Transverse colon (tissue), 4 donors: ENCODE data around the gene OPA1. TPM values are rescaled to one million over a fixed set of nuclear protein-coding genes. Genes with fewer than 3 reads are reported as not detected.

ENCODE experiments used
- DNase-seq: peaks from one replicate; pipeline ENCODE4 v3.0.0-alpha.2; 2019
- H3K27ac ChIP-seq, 4 donors: fragments of 200-600 bp; sonication (generic); 2 replicates each; pipeline ENCODE4 v1.5.1; 2016 to 2018; ENCODE audit warnings: inconsistent platforms in 4 of 4
- H3K27me3 ChIP-seq: fragments of 200-600 bp; sonication (generic); 2 replicates; pipeline ENCODE4 v1.5.1; 2017; ENCODE audit warnings: inconsistent platforms
- H3K36me3 ChIP-seq, 4 donors: fragments of 200-600 bp; sonication (generic); 2 replicates each; pipeline ENCODE4 v1.5.1; 2017 to 2019; ENCODE audit warnings: inconsistent platforms in 4 of 4
- H3K4me1 ChIP-seq, 4 donors: fragments of 200-600 bp; sonication (generic); 2 replicates each; pipeline ENCODE4 v1.5.1; 2017 to 2020; ENCODE audit warnings: inconsistent platforms in 4 of 4
- H3K4me3 ChIP-seq, 4 donors: fragments of 200-600 bp; sonication (generic); 1 replicate in 1 of 4; 2 replicates in 3 of 4; pipeline versions ENCODE4 v1.5.1 to v1.6.1; 2017 to 2019; ENCODE audit warnings: inconsistent platforms in 4 of 4
- H3K9me3 ChIP-seq, 2 donors: fragments of 200-600 bp; sonication (generic); 2 replicates each; pipeline ENCODE4 v1.5.1; 2017 to 2019; ENCODE audit warnings: inconsistent platforms in 2 of 2
- EP300 ChIP-seq: sonication (generic); formaldehyde crosslinking; IDR thresholded peaks from one replicate; pipeline ENCODE4 v1.6.1; 2017; ENCODE audit warnings: antibody characterized with exemption, low read depth
- POLR2A ChIP-seq: fragments of 450-650 bp; IDR thresholded peaks from one replicate; pipeline ENCODE4 v1.6.1; 2016; ENCODE audit warnings: antibody characterized with exemption, mild to moderate bottlenecking, moderate library complexity
- POLR2AphosphoS5 ChIP-seq, 3 donors: sonication (generic); formaldehyde crosslinking; IDR thresholded peaks; one replicate each; pipeline ENCODE4 v1.6.1; 2016; ENCODE audit warnings: antibody characterized with exemption in 3 of 3
- WGBS, 2 donors: methylation state at CpG; one replicate each; pipeline ENCODE4 v1.1.5; 2018; ENCODE audit warnings: low coverage in 1 of 2; 5-methylcytosine and 5-hydroxymethylcytosine counted together
- in situ Hi-C, 4 donors: fragments of 200-750 bp; cut with MboI; loops; one replicate each; pipeline versions ENCODE4 v1.15.0 to v1.15.1; 2017; ENCODE audit warnings: low sequenced_read_pairs in 3 of 4, low pct_ligation_motif_present in 1 of 4, low pct_unique_long_range_greater_than_20kb in 1 of 4
- intact Hi-C: fragments of 100-400 bp; cut with DNase I; formaldehyde crosslinking; loops from one replicate; pipeline ENCODE4 v1.15.1; 2023; ENCODE audit warnings: low total_unique reads
- total RNA-seq, 4 donors: library from RNA; depleted of rRNA; stranded (reverse); fragments of >200 nt; gene quantifications; one replicate each; pipeline ENCODE4 v1.1.0, GENCODE V29; 2016
- TF ChIP-seq, protein P1 (sequence below), 5 experiments: fragments of 200-600 bp in 3 of 5; fragments of 450-650 bp in 2 of 5; sonication (generic) in 3 of 5; IDR thresholded peaks; 1 replicate in 2 of 5; 2 replicates in 3 of 5; pipeline ENCODE4 v1.5.1; 2016 to 2017; ENCODE audit warnings: antibody characterized with exemption in 5 of 5, inconsistent platforms in 3 of 5, mild to moderate bottlenecking in 2 of 5, moderate library complexity in 1 of 5

OPA1 gene
- total RNA-seq, 4 donors from 2014 or later, result 56.9 to 92.4 (median 69.8) TPM

DNA sequence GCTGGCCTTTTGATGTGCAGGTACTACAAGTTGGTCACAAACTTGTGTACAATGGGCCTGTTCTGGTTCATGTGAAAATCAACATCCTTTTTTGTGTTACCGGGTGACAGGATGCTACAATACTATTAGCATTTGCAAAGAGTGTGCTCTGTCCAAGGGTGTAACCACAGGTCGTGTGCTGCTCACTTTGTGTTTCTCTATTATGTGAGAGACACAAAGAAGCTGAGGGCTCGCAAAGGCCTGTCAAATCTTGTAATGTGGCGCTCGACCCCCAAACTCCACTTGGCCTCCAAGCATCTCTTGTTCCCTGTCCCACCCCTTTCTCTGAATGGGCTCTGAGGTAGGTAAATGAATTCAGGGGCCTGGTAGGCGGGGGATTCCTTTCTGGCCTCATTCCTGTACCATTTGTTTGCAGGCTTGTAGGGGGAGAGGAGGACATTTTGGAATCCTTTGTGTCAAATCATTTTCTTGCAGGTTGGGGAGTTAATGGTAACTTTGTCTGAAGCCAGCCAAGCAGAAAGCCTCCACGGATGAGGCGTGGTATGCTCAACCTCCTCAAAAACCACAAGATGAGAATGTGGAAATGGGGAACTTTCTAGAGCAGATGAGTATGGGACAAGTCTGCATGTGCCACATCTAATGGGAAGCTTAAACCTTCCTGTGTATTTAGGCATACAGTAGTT, 109.1 kb downstream of the OPA1 start:
- WGBS, 2 donors, result 84 to 86% methylated on average over 1 to 8 of the region's 8 CpGs
- Histone ChIP-seq H3K4me3 (no peak overlapping the region), H3K9me3 (no peaks in the 10 kb centered on the region), H3K36me3 (peaks cover 0 to 4% (median 0%) of the 10 kb centered on the region in 4 donors), H3K4me1 (no peaks in the 10 kb centered on the region), H3K27me3 (no peaks in the 10 kb centered on the region), H3K27ac (no peak overlapping the region)
- TF ChIP-seq POLR2A, result no peak
- no peak for TF ChIP-seq POLR2AphosphoS5 (IDR thresholded peaks at IDR 0.05)
- TF ChIP-seq, protein P1, sequence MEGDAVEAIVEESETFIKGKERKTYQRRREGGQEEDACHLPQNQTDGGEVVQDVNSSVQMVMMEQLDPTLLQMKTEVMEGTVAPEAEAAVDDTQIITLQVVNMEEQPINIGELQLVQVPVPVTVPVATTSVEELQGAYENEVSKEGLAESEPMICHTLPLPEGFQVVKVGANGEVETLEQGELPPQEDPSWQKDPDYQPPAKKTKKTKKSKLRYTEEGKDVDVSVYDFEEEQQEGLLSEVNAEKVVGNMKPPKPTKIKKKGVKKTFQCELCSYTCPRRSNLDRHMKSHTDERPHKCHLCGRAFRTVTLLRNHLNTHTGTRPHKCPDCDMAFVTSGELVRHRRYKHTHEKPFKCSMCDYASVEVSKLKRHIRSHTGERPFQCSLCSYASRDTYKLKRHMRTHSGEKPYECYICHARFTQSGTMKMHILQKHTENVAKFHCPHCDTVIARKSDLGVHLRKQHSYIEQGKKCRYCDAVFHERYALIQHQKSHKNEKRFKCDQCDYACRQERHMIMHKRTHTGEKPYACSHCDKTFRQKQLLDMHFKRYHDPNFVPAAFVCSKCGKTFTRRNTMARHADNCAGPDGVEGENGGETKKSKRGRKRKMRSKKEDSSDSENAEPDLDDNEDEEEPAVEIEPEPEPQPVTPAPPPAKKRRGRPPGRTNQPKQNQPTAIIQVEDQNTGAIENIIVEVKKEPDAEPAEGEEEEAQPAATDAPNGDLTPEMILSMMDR (IDR thresholded peaks at IDR 0.05), result no peak
- no peak for TF ChIP-seq EP300
- in situ Hi-C loops (no loop called here), intact Hi-C loops (no loop called here)
- DNase-seq, result no peak

DNA sequence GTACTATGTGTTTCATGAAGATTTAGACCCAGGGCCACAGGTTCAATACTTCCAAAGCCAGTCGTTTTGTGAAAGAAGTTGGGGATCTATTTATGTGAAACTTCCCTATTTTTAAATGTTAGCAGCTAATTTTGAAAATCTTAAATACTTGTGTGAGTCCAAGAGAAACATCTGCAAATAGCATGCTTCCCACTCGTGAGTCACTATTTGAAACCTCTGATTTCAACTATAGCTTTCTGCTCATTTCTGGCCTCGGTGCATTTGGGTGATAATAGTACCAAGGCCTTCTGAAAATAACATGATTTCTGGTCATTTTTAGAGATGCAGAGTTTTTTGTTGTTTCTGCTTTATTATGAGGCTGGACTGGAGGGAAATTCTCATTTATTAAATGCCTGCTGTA, 110.0 kb downstream of the OPA1 start:
- WGBS, 2 donors, result 70 to 86% methylated on average over 3 of the region's 3 CpGs
- peaks cover 0 to 2% (median 0%) of the 10 kb centered on the region in 4 donors for H3K36me3 ChIP-seq
- intact Hi-C loops, result no loop called here
- no peak overlapping the region for H3K4me3 ChIP-seq
- no peak overlapping the region for H3K27ac ChIP-seq
- no peaks in the 10 kb centered on the region for H3K4me1 ChIP-seq
- no peak for DNase-seq
- in situ Hi-C loops, result no loop called here
- H3K27me3 ChIP-seq, result no peaks in the 10 kb centered on the region
- no peaks in the 10 kb centered on the region for H3K9me3 ChIP-seq
- TF ChIP-seq EP300 (no peak), POLR2AphosphoS5 (IDR thresholded peaks at IDR 0.05) (no peak), POLR2A (no peak)
- TF ChIP-seq, protein P1 (IDR thresholded peaks at IDR 0.05), result no peak

DNA sequence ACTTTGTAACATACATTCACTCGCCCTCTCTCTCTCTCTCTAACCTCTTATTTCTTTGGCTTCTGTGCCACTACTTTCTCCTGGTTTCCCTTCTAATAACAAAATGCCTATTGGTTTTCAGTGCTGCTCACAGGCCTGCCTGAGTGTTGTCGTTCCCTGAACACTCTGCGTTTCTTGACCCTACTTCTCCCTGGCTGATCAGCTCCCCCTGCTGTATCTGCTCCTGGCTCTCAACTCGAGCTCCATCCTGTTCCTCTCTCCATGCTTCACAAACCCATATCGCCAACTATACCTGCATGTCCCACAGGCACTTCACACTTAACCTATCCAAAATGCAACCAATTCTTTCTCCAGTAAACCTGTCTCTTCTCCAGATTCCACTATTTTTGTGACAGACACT, 111.4 kb downstream of the OPA1 start:
- DNase-seq, result no peak
- TF ChIP-seq, protein P1 (IDR thresholded peaks at IDR 0.05), result no peak
- TF ChIP-seq POLR2AphosphoS5 (IDR thresholded peaks at IDR 0.05) (no peak), EP300 (no peak)
- in situ Hi-C loops, result no loop called here
- Histone ChIP-seq H3K4me1 (no peaks in the 10 kb centered on the region), H3K36me3 (no peaks in the 10 kb centered on the region), H3K27me3 (no peaks in the 10 kb centered on the region), H3K4me3 (no peak overlapping the region), H3K9me3 (no peaks in the 10 kb centered on the region), H3K27ac (no peak overlapping the region)
- intact Hi-C loops, result no loop called here
- 71 to 83% methylated on average over 5 of the region's 5 CpGs for WGBS, 2 donors

DNA sequence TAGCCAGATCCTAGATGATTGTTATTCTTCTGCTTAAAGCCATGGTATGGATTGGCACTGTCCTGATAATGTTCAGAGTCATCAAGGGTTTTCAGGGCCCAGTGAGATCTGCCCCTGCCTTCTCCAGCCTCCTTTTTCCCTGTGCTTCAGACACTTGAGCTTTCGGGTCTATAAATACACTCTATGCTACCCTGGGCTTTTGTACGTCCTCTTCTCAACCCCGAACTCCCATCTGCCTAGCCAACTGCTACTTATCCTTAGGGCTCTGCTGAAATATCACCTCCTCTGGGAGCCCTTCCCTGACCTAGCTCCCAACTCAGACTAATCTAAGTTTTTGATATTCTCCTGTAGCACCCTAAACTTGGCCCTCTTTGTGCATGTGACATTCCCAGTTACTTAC, 115.3 kb downstream of the OPA1 start:
- intact Hi-C loops, result no loop called here
- Histone ChIP-seq H3K4me1 (no peaks in the 10 kb centered on the region), H3K4me3 (no peak overlapping the region), H3K36me3 (no peaks in the 10 kb centered on the region), H3K27ac (no peak overlapping the region), H3K27me3 (no peaks in the 10 kb centered on the region), H3K9me3 (no peaks in the 10 kb centered on the region)
- no peak for DNase-seq
- in situ Hi-C loops, result no loop called here
- 90 to 91% methylated on average over 3 of the region's 3 CpGs for WGBS, 2 donors
- TF ChIP-seq POLR2A, result no peak
- TF ChIP-seq EP300, result no peak
- TF ChIP-seq POLR2AphosphoS5 (IDR thresholded peaks at IDR 0.05), result no peak
- TF ChIP-seq, protein P1 (IDR thresholded peaks at IDR 0.05), result no peak
